ENCODE data around the gene POLA2.
"Not testable (repeated sequence)": the region's sequence is repeated elsewhere in the genome, so short reads cannot be mapped to it uniquely, and the experiment has no call there.

Gene POLA2

DNA sequence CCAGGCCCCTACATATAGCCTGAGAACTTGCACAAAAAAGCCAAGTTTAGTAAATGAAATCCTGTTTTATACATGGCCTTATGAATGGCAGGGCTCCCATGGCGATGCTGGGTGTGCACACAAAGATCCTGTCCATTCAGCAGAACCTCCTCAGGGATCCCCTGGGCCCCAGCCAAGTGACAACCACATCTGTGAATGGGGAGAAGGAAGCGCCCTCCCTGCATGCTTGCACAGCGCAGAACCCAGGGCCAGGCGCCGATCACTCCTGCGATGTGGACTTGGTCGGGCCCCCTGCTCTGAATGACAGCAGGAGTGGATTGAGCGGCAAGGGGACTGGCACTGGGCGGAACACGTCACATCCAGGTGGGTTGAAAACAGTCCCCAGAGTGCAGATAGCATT is 48.5 kb downstream of the POLA2 start:
- DNase-seq: peak; percentile 27 to 35

DNA sequence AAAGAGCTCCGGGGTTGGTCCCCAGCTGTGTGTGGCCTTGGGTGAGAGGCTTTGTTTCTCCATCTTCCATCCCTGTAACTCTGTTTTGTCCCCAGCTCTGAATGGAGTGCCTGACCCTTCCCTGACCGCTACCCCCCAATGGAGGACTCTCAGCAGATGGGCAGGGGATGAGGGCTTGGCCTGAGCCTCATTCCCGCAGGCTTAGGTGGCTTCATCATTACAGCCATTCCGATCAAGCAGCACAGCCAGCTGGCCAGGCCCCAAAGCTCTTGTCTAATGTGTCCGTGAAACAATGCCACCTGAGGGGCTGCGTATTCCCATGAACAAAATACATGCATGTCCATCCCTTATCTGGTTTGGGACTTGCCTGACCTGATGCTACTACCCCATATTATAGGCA is 49.0 kb downstream of the POLA2 start:
- no peak for DNase-seq

DNA sequence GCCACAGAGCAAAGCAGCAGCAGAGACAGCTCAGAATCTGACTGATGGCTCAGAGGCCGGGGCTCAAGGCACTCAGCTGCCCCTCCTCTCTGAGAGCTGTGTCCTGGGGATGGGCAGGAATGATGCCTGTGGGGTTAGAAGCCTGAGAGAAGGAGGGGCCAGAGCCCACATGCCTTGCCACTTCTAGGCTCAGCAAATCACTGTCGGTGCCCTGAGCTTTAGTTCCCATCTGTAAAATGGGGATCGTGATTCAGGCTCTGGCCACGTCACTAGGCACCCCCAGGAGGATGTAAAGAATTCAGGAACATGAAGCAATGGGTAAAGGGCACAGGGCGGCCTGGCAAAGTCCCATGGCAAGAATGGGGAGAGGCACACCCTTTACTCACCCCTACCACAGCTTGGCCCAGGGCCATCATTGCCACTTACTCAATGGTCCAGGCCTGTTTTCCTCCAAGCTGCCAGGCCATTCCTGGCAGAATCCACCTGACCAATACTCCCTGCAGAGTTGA is 49.5 kb downstream of the POLA2 start:
- DNase-seq: no peak

DNA sequence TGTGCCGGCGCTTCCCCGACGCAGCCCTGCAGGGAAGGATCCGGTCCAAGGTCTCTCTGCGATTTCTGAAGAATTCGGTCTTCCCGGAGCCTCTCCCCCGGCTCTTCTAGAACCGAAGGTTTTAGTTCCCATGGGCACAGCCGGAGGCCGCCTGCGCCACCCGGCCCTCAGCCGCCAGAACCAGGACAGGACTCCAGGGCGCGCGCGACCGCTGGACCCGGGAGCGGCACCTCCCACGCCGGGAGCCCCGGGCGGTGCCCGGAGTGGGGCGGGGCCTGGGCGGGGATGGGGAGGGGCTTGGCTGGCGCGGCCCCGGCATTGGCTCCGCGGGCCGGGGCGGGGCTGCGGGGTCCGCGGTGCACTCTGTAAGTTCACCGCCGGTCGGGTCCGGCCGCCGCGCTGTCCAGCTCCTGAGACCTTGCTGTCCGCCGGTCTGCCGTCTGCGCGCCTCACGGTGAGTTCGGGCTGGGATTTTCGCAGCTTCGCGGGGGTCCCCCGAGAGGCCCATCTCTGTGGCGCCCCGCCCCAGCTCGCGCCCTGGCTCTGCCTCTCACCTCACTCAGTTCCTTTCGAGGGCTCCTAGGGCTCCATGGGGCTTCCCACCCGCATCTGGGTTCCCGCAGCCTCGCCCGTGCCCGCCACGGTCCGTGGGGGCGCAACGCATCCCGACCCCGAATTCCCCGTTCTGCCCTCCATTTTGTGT is 52.9 kb downstream of the POLA2 start, which contains the start of gene CDC42EP2:
TSS of gene CDC42EP2 (plus strand) at position 366 of the 703 bp plus-strand sequence. CDS start 6,033 bp downstream, outside the sequence.
- peak; percentile 52 to 60 for DNase-seq

DNA sequence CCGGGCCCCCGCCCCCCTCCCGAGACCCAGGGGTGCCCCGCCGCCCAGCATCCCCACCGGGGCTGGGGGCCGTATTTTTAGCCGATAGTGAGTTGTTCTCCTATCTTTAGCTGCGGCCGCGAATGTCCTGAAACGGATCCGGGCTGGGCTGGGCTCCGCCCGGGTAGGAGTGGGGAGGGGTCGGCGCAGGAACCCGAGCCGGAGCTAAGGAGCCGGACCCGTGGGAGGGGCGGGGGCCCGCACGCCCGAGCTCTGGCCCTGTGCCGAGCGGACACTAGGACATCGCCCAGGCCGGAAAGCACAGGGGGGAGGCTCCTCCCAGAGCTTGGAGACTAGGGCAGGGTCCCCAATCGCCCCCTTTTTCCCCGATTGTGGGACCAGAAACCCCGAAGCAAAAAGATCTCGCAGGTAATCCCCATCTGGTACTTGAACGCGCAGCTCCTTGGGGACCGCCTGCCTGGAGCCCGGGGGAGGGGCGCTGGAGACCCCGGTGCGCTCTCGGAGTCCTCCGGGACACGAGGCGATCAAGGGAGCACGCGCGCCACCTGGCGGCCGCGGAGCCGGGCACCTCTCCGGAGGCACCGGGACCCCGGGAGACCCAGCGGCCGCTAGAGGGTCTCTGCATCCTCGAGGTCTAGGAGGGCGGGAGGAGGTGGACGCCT is 53.6 kb downstream of the POLA2 start:
- DNase-seq: peak; percentile 61

DNA sequence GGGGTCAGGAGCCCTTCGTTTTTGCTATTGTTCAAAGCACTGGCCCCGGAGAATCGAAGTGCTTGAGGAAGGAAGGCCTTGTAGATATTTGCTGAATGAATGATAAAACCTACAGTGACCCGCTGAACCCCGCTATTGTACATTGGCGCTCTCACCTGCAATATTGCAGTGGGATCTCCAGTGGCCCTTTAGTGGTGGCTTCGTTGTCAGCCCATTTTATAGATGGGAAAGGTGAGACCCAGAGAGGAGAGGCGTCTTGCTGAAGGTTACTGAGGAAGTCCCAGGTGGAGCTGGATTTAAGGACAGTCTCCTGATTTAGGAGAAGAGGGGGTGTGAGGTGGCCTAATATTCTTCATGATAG is 54.1 kb downstream of the POLA2 start:
- no peak for DNase-seq

DNA sequence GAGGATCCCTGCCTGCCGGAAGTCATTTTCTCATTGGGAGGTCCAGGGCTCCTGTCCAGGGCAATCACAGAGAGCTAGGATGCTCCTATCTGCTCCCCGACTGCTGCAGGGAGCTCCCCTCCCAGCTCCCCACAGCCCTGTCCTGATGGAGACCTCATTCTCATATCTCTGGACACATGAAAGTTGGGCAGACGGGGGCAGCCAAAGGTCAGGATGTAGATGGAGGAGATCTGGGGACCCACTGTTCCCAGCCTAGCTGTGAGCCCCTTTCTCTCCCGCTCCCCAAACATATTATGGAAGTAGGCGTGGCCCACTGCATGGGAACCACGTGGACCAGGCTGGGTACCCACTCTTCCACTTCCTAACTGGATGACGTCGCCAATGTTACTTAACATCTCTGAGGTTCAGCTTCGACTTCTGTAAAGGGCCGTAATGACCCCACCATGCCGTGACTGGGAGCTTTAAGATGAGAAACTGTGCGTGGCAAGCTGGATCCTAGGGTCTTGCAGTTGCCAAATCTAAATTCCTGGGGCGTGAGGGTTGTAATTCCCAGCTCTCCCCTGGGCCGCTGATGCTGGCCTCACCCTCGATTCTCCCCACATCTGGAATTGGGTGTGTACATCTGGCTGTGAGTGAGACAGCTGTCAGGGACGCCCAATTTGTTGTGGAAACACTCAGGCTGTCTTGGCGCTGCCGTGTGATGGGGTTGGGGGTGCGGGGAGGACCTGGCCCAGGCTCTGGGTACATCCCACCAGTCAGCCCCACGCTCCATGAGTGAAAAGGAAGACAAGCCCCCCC is 54.7 kb downstream of the POLA2 start:
- no peak for DNase-seq

DNA sequence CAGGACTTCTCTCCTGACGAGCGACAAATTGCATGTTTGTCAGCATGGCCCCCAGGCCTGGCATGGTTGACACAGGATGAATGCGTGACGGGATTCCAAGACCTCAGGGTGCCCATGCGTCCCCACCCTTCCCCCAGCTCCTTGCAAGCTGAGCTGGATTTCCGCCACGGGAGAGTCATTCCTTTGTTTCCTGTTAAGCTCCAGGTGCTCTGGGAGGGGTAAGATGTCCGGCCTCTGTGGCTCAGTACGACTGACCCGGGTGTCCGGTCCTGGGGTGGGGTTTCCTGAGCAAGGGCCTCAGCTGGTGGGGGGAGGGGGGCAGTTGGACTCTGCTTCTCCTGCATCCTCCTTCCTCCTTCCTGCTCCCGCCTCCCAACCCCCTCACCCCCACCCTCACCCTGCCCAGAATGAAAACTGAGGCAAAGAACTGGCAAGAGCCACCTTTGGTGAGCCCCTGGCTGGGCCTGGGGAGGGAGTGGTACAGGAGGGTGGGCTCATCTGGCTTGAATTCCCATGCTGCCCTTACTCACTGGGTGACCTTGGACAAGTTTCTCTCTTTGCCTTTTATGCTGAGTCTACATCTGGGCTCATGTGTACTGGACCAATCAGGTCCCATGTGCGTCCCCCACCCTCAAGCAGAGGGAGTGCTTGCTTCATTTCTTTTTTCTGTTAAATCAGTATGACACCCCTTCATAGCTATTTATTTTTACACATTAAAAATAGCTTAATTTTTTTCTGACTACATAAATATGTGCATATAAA is 55.4 kb downstream of the POLA2 start:
- peak in 1 of 2 experiments; percentile 9 for DNase-seq

DNA sequence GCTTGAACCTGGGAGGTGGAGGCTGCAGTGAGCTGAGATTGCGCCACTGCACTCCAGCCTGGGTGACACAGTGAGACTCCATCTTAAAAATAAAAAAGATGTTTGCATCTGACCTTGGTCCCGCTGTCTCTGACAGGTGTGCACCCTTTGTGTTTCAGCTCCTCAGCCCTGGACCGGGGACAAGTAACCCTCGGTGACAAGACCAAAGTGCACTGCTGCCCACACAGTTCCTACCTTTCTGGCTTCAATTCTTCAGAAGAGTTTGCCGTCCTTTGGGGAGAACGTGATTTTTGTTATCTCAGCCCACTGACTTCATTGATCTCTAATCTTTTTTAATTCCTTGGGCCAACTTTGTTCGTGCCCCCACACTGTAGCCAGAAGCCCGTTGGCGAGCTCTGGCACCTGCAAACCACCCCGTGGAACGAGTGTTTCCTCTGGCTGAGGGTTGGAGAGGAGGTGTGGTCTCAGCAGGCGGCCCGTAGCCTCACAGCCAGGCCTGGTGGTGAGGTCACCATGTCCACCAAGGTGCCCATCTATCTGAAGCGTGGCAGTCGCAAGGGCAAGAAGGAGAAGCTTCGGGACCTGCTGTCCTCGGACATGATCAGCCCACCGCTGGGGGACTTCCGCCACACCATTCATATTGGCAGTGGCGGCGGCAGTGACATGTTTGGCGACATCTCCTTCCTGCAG is 58.8 kb downstream of the POLA2 start:
- no peak for DNase-seq

DNA sequence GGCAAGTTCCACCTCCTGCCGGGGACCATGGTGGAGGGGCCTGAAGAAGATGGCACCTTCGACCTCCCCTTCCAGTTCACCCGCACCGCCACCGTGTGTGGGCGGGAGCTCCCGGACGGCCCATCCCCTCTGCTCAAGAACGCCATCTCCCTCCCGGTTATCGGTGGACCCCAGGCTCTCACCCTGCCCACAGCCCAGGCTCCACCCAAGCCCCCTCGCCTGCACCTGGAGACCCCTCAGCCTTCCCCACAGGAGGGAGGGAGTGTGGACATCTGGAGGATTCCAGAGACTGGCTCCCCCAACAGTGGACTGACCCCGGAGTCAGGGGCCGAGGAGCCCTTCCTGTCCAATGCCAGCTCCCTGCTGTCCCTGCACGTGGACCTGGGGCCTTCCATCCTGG is 59.3 kb downstream of the POLA2 start:
- DNase-seq: no peak

DNA sequence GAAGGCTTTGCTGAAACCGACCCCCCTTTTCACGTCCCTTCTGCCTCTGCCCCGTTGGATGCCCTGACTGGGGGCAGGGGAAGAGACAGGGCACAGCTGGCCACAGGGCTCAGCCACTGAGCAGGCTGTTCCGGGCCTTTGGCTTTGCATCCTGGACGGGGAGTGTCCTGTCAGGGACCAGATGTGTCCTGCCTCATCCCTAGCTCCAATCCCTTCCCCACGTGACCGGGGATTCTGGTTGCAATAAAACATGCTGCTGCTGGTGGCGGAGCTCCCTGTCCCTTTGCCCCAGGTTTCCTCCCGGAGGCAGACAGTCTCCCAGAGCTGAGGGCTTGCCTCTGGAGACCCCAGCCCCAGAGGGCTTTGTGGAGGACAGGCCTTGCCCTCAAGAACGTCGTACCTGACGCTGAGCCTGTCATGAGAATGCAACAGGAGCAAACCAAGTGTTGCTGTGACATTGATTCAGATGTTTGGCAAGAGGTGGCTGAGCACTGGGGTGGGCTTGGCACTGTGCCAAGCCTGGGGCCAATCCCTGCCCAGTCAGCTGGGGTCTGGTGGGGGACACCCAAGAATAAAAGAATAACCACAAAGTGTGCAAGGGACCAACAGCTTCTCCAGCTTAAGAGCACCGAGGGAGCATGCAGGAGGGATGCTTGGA is 60.2 kb downstream of the POLA2 start:
- DNase-seq: no peak

DNA sequence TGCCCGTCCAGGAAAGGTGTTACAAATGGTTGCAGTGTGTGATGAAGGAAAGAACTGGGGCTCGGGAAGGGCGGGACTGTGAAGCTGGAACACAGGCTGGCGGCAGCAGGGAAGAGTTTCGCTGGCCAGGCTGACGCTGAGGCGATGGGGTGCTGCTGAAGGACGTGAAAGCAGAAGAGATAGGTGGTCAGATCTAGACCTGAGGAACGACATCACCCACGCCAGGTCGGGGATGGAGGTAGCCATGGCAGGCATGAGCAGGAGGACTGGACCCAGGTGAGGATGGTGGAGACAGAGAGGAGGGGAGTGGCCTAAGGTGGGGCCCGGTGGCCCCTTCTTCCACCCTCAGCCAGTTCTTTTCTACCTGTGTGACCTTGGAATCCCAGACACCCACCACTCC is 62.1 kb downstream of the POLA2 start:
- no peak for DNase-seq

DNA sequence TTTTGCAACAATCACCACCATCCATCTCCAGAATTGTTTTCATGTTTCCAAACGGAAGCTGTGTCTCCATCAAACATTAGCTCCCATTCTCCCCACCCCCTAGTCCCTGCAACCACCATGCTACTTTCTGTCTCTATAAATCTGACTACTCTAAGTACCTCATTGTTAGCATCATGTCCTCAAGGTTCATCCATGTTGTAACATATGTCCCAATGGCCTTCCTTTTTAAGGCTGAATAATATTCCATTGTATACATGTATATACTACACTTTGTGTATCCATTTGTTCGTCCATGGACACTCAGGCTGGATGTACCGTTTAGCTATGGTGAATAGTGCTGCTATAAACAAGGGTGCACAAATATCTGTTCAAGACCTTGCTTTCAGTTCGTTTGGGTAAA is 63.7 kb downstream of the POLA2 start:
- DNase-seq: no peak

DNA sequence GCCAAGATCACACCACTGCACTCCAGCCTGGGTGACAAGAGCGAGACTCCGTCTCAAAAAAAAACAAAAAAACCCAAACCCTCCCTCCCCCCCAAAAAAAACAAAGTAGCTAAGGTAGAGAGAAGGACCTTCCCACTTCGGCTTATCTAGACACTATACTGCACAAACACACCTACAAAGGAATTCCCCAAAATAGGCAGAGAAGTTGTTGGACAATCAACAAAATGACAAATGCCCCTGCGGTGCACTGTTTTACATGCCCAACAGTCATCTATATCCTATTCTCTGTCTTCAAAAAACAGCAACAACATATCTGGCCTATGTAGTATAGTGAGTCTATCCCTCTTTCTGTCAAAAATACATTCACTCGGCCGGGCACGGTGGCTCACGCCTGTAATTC is 65.3 kb downstream of the POLA2 start:
- DNase-seq: no peak

DNA sequence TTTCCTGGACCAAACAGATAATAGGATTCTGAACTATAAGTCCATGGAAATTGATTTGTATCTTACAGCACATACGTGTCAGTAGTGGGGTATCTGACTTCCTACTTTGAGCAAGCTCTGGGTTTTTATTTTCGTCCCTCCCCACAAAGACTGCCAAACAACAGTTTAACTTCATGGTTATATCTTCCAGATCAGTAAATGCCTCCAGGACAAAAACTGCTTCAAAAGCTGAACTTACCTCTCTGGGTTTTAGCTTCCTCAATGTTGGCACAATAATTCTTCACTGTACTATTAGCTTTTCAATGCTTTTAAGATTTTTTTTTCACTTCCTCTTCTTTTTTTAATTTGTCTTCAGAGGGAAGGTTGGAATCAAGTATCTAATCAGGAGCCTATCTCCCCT is 67.7 kb downstream of the POLA2 start:
- DNase-seq: no peak

DNA sequence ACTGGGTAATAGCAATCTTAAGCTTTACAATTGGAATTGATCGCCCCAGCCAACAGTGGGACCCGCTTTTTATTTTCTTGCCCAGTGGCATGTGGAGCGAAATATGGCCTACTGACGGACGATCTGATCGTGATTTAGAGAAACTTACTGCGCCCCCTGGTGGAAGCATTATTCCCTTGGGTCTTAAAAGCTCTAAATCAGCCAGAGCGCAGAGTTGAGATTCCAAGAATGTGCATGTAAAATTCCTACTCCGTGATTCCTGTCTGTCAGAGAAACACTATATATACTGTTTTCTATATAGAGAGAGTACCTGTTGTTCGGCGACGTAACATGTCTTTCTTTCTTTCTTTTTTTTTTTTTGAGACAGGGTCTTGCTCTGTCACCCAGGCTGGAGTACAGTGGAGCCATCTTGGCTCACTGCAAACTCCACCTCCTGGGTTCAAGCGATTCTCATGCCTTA is 68.2 kb downstream of the POLA2 start:
- DNase-seq: peak; percentile 87 to 93

DNA sequence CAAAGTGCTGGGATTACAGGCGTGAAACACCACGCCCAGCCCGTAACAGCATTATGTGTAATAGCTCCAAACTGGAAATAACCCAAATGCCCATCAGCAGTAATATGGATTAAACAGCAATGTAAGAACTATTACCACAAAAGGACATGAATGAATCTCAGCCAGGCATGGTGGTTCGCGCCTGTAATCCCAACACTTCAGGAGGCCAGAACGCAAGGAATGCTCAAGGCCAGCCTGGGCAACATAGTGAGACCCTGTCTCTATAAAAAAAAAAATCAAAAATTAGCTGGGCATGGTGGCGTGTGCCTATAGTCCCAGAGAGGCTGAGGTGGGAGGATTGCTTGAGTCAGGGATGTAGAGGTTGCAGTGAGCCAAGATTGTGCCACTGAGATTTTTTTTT is 68.8 kb downstream of the POLA2 start:
- DNase-seq: no peak

DNA sequence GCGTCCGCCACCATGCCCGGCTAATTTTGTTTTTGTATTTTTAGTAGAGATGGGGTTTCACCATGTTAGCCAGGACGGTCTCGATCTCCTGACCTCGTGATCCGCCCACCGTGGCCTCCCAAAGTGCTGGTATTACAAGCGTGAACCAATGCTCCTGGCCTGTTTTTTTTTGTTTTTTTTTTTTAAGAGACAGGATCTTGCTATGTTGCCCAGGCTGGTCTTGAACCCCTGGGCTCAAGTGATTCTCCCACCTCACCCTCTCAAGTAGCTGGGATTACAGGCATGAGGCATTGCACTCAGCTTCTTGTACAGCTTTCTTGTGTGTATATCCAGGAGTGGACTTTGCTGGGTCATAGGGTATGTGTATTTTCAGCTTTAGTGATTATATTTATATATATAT is 70.8 kb downstream of the POLA2 start:
- not testable (repeated sequence) for DNase-seq

DNA sequence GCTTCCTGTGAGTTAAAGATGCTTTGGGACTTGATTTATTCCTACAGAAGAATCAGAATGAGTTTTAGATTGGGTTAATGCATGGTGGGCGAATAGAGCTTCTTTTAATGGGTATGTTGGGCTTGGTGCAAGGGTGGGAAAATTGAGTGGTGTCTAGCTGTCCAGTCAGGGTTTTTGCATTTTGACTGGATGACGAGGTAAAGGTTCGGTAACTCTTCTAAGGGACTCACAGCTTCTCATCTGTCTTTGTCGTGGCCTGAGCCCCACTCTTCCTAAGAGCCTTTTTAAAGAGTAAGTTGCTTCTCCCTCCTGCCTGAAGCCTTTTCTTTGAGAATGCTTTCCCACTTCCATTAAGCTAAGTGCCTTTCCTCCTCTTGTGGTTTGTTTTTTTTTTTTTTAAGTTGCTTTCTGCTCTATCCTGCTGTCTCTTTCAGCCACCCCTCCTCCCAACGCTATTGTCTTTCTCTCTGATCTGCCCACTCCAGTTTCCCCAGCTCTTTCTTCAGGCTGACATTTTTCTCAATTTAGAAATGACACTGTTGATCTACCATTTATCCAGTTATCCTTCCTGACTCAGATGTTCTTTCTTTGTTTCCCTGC is 73.0 kb downstream of the POLA2 start:
- DNase-seq: no peak

DNA sequence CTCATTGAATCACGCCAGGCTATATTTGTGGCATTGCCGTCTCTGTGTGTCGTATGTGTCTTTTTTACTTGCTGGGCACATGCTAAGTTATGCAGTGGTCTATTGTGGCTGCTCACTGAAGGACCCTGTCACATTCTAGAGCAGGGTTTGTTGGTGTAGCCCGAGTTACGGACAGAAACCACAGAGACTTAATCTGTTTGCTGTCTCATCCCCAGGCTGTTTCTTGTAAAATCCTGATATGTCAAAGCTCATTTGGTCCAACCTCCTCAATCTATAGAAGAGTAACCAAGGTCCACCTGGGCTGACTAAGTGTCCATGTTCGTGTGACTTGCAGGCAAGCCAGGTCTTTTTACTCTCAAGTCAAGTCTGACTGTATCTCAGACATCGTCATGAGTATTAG is 76.9 kb downstream of the POLA2 start:
- no peak for DNase-seq

DNA sequence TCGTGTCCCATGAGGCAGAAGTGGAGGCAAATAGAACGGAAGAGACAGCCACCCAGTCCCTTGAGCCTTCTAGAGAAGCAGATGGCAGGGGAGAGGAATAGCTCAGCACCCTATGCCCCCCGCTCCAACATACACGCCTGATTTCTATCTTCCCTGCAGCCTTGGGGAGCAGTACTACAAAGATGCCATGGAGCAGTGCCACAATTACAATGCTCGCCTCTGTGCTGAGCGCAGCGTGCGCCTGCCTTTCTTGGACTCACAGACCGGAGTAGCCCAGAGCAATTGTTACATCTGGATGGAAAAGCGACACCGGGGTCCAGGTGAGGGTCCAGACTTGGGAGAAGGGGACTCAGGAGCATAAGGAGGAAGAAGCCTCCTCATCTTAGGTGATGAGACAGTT is 78.5 kb downstream of the POLA2 start:
- DNase-seq: no peak

Data from NCI-H2081 (cell line).